Measurements from ENCODE around the gene PAPSS2.

Gene PAPSS2

GRCh38 chr10:87753995-87754866 is 94.6 kb downstream of the PAPSS2 start:
- no peak for DNase-seq

- no peak for DNase-seq
Observed at GRCh38 chr10:87757685-87758084, 98.0 kb downstream of the PAPSS2 start.

DNA sequence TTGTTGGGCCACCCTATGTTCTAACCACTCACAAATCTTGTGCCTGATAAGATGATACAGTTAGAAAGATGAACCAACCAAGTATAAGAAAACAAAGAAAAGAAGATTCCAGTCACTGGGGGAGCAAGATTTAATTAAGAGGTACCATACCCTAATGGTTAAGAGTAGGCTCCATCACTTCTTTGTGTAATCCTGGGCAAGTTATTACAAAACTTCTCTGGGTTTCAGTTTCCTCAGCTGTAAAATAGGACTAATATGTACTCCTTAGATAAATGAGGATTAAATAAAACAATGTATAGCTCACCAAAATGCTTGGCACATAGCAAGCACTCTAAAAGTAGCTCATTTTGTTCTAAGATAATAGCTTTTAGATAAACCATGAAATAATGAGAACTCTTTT is 99.9 kb downstream of the PAPSS2 start:
- DNase-seq, result no peak

DNA sequence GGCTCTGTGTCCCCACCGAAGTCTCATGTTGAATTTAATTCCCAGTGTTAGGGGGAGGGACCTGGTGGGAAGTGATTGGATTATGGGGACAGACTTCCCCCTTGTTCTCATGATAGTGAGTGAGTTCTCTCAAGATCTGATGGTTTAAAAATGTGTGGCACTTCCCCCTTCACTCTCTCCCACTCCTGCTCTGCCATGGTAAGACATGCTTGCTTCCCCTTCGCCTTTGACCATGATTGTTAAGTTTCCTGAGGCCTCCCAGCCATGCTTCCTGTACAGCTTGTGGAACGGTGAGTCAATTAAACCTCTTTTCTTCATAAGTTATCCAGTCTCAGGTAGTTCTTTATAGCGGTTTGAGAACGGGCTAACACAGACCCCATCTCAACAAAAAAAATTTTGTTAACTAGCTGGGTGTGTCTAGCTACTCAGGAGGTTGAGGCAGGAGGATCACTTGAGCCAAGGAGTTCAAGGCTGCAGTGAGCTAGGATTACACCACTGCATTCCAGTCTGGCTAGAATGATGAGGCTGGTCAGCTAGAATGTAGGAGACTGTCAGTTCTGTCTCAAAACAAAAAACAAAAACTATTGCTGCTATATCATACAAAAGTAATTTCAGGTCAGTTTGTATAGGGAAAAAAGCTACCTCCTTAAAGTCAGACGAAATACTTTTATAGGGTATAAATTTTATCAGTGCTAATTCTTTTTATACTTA is 100.7 kb downstream of the PAPSS2 start:
- no peak for DNase-seq

DNA sequence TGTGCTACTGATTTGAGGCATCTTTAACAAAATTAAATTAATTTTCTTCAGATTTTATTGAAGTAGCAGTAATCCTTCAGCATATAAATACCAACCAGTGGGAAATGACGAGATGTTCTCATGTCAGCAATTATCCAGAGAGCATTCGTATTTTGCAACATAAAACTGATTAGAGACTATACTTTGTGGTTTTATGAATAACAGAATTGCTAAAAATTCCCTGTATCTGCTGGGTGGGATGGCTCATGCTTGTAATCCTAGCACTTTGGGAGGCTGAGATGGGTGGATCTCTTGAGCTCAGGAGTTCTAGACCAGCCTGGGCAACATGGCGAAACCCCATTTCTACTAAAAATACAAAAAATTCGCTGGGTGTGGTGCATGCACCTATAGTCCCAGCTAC is 101.5 kb downstream of the PAPSS2 start:
- no peak for DNase-seq

DNA sequence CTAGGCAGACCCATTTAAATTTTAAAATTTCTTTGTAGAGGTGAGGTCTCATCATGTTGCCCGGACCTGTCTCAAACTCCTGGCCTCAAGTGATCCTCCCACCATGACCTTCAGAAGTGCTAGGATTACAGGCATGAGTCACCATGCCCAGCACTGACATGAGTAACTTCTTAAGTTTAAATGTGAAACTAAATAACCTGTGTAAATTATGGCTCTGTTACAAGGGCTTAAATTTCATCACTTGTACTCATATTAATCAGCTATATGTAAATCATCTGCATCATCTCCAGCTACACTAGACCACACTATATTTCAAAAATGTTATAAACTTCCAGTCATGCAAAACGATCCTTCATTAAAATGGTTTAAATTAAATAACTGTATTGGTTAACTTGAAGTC is 102.2 kb downstream of the PAPSS2 start:
- DNase-seq, result peak; percentile 6 to 46

- no peak for DNase-seq
Observed at GRCh38 chr10:87763086-87763861, 103.6 kb downstream of the PAPSS2 start.

DNA sequence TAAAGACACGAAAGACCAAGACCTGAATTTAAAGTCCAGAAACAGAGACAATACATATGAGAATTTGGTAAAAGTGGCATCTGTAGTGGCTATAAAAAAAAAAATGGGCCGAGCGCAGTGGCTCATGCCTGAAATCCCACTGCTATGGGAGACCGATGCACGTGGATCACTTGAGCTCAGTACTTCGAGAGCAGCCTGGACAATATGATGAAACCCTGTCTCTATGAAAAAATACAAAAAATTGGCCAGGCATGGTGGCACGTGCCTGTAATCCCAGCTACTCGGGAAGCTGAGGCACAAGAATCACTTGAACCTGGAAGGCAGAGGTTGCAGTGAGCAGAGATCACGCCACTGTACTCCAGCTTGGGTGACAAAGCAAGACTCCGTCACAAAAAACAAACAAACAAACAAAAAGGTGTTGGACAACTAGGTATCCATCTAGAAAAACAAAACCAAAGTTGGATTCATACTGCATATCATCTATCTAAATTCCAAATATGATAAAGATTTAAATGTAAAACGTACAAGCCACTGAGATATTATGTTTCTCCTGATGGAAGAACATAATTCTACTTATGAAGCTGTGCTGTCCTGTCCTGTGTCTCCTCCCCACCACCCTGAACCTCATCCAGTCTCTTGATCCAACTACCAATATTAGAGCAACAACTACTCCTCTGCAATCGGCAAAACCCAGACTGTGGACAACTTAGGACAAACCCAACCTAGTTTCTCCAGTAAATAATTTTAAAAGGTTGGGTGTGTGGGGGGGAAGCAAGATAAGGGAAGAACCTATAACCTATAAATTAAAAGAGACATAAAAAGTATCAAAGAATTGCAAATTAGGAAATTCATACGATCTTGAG is 104.6 kb downstream of the PAPSS2 start:
- DNase-seq, result no peak

- DNase-seq, result no peak
Observed at GRCh38 chr10:87765666-87766376, 106.1 kb downstream of the PAPSS2 start.

GRCh38 chr10:87767253-87767652 is 107.6 kb downstream of the PAPSS2 start:
- no peak for DNase-seq

DNA sequence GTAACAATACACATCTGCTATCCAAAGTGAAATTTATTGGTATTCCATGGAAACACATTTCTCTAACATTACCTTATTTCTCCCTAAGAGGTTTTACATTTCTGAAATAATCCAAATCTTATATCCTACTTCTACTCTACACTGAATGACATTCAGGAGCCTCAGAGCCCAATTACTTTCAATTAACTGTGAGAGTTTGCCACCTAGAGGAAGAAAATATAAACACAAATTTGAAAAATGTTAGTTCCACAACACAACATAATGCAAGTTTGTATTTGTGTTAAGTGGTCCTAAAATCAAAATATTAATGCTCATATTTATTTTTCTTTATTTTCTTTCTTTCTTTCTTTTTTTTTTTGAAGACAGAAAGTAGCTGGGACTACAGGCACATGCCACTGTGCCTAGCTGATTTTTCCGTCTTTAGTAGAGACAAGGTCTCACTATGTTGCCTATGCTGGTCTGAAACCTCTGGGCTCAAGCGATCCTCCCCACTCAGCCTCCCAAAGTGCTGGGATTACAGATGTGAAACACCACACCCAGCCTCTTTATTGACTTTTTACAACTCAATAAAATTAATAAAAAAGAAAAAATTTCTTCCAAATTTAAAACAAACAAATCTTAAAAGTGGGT is 112.3 kb downstream of the PAPSS2 start:
- no peak for DNase-seq

DNA sequence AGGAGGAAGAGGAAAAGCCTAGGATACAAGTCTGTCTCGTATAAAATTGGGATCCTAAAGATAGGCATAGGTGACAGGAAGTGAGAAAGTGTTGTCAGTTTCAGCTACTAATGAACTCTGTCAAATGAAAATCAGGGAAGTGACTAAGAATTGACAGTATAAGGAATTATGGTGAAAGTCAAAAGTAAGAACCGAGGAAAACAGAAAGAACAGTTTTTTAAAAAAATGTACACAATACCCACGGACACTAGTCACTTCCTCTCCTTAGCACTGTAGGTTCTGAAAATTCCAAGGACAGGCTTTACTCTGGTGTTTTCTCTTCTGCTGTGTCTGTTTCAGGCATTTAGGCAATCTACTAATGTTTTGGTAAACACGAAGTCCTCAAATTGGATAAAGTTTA is 116.1 kb downstream of the PAPSS2 start:
- no peak for DNase-seq

- no peak for DNase-seq
Observed at GRCh38 chr10:87776328-87776727, 116.7 kb downstream of the PAPSS2 start.

DNA sequence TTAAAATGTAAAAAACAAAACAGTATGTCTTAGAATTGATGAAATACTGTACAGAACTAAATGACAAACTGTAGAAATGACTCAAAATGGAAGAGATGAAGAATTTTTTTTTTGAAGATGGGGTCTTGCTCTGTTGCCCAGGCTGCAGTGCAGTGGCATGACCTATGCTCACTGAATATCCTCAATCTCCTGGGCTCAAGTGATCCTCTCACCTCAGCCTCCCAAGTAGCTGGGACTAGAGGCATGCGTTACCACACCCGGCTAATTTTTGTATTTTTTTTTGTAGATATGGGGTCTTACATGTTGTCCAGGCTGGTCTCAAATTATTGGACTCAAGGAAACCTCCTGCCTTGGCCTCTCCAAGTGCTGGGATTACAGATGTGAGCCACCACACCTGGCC is 121.9 kb downstream of the PAPSS2 start:
- no peak for DNase-seq

DNA sequence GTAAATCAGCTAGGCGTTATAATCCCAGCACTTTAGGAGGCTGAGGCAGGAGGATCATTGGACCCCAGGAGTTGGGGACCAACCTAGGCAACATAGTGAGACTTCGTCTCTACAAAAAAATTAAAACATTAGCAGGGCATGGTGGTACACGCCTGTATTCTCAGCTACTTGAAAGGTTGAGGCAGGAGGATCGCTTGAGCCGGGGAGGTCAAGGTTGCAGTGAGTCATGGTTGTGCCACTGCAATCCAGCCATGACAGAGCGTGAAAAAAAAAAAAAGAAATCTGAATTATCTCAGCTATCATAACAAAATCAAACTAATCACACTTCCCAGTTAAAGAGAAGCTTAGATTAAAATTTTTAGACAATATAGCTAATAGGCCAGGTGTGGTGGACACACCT is 123.0 kb downstream of the PAPSS2 start:
- DNase-seq, result no peak

- no peak for DNase-seq
Observed at GRCh38 chr10:87786421-87786820, 126.7 kb downstream of the PAPSS2 start.

GRCh38 chr10:87790185-87790584 is 130.5 kb downstream of the PAPSS2 start:
- DNase-seq, result no peak

DNA sequence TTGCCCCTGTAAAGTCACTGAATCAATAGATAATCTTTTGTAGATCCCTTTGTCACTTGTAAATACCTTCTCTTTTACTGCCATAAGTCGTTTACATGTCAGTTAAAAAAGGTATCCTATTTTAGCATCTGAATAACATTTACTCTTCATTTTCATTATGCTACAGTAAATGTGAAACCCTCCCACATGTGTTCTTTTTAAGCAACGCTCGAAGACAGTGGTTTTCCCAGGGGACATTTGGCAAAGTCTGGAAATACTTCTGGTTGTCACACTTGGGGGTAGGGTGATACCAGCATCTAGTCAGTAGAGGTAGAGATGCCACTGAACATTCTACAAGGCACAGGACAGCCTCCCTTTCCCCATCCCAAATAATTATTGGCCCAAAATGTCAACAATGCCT is 134.6 kb downstream of the PAPSS2 start:
- no peak for DNase-seq
